ENCODE results near the gene POU3F1.
A peak's percentile ranks its signal among the peaks of the same experiment; 100 is the strongest.

The POU3F1 gene

DNA sequence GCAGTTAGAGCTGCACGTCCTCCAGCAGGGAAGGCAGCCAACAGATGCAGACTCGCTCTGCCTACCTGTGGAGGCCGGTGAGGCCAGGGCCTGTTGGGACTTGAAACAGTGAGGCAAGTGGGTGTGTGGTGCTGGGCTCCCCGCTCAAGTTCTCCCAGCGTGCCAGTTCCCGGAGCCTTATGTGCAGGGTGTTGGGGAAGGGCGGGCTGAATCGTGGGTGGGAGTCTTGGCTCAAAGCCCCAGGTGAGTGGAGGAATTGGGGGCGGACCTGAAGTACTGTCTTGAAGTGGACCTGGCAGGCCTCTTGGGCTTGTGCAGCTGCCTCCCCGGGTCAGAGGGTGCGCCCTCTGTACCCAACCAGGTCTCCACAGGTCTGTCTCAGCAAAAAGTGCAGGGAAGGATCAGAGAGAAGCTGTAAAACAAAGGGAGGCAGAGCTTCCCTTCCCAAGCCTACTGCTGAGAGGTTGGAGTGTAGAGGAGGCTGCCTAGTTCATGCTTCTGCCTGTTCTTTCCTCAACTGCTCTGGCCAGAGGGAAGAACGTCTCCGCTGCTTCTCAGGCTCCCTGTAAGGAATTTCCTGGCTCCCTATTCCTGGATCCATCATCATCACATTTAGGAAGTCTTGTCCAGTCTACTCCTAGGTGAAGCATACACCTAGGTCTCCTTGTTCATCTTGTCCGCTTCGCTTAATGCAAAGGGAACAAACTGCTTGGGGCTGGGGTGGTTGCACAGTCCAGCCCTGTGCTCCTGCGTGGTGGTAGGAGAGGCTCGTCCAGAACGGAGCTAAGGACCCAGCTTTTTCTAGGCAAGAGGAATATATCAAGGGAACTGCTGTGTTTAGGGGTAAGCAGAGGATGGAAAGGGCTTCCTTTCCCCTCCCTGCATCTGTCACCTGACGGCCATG lies 19.1 kb downstream of the POU3F1 start:
- no peak for DNase-seq

DNA sequence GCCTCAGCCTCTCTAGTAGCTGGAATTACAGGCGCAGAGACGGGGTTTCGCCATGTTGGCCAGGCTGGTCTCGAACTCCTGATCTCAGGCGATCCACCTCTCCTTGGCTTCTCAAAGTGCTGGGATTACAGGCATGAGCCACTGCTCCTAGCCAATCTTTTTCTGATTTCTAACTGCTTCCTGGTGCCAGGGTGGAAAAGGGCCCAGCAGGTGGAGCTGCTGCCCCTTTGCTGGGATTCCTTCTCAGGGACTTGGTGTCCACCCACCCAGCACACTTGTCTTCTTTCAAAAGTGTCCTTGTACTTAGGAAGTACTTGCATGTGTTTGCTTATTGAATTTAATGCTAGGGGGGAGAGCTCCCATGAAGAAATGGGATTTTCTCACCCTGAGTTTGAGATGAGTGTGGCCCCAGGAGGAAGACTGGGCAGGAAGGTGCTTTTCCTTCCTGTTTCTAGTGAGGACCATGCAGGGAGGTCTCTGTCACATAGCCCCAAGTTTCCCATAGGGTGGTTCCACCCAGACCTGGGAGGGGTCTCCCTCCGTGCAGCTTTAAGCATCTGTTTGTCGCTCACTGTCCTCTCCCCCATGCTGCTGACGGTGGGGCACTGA lies 19.9 kb downstream of the POU3F1 start:
- DNase-seq = peak; percentile 68 to 73

GRCh38 chr1:38025664-38026063 lies 20.9 kb downstream of the POU3F1 start:
- no peak for DNase-seq

DNA sequence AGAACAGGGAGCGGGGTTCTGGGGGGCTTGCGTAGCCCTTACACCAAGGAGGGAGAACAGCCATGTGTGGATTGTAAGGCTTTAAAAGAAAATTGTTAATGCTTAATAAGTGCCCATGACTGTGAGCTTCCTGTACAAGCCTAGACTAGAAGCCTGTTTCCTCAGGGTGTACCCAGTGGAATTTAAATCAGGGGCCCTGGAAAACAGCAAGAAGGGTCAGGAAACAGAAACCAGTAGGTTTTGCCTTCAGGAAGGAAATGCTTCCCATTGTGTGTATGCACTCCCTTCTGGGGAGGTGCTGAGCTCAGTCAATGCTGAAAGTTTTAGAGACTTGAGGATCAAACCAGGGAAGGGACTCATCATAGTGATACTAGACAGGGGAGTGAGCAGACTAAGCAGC lies 21.4 kb downstream of the POU3F1 start:
- DNase-seq = no peak

DNA sequence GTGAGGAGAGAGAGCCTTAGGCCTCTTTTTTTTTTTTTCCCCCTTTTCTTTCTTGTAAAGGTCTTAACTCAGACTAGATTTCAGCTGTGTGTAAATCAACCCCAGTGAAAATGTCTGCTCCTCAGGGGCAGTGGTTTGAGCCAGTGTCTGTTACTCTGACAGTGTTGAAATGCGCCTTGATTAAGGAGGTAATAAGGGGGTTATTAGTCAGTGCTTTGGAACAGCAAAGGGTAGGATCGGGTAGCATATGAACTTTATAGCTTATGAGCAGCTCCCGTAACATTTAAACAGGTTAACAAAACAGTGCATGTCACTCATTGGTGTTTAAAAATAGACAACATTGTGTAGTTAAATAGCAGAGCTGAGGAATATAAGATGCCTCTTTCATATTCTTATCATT lies 23.8 kb downstream of the POU3F1 start:
- no peak for DNase-seq

DNA sequence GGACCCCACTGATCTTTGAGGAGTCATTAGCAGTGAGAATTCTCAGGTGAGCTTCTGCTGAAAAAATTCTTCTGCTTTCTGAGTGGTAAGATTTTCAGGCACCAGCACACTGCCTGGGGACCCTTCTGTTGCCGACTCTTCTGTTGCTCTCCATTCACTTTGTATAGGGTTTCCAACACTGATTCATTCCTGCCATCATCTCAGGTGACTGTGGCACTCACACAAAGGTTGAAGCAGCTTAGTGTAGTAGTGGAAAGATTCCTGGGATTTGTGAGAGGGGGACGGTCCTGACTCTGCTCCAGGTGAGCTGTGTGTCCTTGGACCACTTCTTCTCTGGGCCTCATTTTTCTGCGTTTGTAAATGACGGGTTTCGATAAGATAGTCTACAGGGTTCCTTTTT lies 24.6 kb downstream of the POU3F1 start:
- DNase-seq = no peak

DNA sequence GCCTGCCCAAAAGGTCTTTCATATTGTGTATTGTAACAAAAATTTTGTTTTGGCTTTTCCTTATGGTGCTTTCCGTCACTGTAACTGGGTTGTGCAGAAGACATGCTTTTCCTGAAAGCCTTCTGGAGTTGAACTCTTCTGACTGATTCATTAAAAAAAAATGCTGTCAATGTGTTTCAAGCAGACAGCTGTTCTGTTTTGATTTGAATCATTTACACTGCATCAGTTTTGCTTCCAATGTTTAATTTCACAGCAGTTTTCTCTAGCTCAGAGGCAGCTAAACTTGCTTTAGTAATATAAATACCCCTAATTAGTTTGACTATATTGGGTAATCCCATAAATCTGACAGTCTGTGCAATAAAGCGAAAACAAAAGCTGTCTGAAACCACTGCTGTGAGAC lies 26.2 kb downstream of the POU3F1 start:
- no peak for DNase-seq

GRCh38 chr1:38018864-38019343 lies 27.7 kb downstream of the POU3F1 start:
- DNase-seq = no peak

- no peak for DNase-seq
These were observed 30.4 kb downstream of the POU3F1 start for GRCh38 chr1:38015978-38016725.

DNA sequence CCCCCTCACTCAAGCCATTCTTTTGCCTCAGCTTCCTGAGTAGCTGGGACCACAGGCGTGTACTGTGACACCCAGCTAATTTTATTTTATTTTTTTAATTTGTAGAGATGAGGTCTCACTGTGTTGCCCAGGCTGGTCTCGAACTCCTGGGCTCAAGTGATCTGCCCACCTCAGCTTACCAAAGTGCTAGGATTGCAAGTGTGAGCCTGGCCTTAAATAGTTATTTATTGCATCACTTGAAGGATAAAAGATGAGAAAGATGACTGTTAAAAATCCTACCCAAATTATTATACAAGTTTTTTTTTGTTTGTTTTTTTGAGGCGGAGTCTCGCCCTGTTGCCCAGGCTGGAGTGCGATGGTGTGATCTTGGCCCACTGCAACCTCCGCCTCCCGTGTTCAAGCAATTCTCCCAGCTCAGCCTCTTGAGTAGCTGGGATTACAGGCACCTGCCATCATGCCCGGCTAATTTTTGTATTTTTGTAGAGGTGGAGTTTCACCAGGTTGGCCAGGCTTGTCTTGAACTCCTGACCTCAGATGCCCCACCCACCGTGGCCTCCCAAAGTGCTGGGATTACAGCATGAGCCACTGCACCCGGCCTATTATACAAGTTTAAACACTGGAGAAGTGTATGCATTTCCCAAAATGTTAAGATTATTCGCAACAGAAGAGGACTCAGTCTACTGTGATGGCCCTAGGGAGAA lies 31.7 kb downstream of the POU3F1 start:
- no peak for DNase-seq

DNA sequence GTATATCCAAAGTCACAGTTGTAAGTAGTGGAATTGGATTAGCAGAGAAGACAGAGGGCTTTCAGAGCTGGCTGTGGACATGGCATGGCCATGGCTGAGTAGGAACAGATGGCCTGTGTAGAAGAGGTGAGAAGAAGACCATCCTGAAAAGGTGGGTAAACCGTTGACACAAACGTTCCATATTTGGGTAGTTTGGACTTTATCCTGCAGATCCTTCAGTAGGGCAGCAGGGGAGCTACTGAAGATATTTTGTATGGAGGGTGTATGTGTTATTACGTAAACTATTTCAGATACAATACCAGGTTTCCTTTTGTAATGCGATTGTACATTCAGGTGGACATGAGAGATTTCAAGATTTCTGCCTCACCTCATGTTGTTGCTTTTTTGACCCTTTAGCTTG lies 32.4 kb downstream of the POU3F1 start:
- DNase-seq = no peak

DNA sequence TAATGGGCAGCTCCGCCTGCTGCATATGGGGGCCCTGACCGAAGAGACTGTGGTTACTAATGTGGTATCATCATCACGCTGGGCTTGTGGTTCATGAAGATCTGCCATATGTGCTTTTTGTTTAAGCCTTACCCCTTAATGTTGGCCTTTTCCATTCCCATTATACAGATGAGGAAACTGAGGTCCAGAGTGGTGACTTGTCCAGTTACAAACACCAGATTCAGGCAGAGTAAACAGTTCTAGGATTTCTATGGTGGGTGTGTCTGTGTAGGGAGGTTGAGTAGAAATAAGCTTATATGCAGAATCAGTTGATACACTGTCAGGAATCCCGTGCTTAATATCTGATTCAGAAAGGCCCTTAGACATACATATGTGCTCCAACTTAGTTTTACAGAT lies 33.4 kb downstream of the POU3F1 start:
- DNase-seq = no peak

GRCh38 chr1:38012363-38013226 lies 34.0 kb downstream of the POU3F1 start, which contains the start of gene UTP11:
TSS of gene UTP11 (plus strand) at chr1:38012734. CDS start at chr1:38012803, 69 bp downstream.
- DNase-seq = peak; percentile 85 to 88

DNA sequence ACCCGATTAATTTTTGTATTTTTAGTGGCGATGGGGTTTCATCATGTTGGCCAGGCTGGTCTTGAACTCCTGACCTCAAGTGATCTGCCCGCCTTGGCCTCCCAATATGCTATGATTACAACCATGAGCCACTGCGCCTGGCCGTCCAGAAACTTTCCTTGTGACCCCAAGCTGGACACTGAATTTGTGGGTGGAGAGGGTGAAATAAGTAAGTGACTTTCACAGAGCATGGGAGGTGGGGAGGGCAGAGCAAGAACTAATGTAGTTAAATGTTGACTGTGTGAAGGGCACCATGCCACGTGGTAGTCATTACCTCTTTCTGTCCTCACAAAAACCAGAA lies 36.8 kb downstream of the POU3F1 start:
- DNase-seq = no peak

- peak; percentile 55 to 69 for DNase-seq
These were observed 37.3 kb downstream of the POU3F1 start for GRCh38 chr1:38009088-38009840.

GRCh38 chr1:38006008-38006828 lies 40.4 kb downstream of the POU3F1 start:
- DNase-seq = no peak

GRCh38 chr1:38005195-38006007 lies 41.2 kb downstream of the POU3F1 start, which contains the start of gene FHL3:
TSS of gene FHL3 (minus strand) at chr1:38005514. CDS start at chr1:37999412, 6,102 bp downstream.
- DNase-seq = peak; percentile 68 to 73

DNA sequence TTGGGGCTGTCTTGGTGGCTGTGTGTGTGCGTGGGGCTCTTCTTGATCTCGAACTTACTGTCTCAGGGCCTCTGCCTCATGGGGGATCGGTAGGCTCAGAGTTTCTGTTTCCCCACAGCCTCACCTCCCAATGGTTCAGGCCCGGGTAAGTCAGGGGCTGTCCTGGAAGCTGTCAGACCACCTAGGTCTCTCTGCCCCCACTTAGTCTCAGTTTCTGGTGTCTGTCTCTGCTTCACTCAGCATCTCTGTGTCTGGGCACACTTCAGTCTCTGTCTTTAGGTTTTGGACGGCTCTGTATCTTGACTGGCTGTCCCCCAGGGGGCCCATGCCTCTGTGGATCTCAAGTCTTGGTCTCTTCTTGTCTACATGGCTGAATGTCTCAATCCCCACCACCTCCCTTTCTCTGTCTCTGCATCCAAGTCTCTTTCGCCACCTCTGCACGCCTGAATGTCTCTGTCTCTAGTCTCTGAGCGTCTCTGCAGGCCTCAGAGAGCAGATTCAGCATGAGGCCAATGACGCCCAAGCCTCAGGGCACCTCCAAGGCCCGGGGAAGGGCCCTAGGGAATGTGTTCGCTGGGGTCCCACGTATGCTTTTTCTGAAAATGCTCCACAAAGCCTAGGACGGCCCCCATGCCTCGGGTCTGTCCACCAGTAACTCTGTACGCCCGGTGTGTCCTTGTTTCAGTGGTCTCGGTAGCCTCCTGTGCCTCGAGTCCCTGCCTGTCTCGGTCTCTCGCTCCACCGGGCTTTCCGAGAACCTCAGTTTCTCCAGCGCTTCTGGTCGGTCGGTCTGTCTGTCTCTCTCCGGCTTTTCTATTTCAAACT lies 42.1 kb downstream of the POU3F1 start:
- DNase-seq = no peak
